Mucosa of descending colon (tissue), 3 donors: ENCODE measurements around the gene CAV1. TPM values are rescaled to one million over a fixed set of nuclear protein-coding genes. Genes with fewer than 3 reads are reported as not detected.

Experiments used
- ATAC-seq: fragments of 200-7000 bp; cut with Tn5 transposase; one replicate; pipeline ENCODE4 v1.9.1; 2020; ENCODE audit warnings: mild to moderate bottlenecking, moderate library complexity
- DNase-seq, 3 donors: peaks; one replicate each; pipeline ENCODE4 v3.0.0-alpha.2; 2020
- H3K36me3 ChIP-seq: fragments of 200-600 bp; one replicate; pipeline ENCODE4 v1.8.0; 2021; ENCODE audit warnings: low read depth, mild to moderate bottlenecking
- H3K4me1 ChIP-seq: fragments of 200-600 bp; one replicate; pipeline ENCODE4 v1.8.0; 2021; ENCODE audit warnings: low read depth, mild to moderate bottlenecking
- H3K4me3 ChIP-seq: fragments of 200-600 bp; one replicate; pipeline ENCODE4 v1.8.0; 2021; ENCODE audit warnings: mild to moderate bottlenecking
- H3K9me3 ChIP-seq: fragments of 200-600 bp; one replicate; pipeline ENCODE4 v1.8.0; 2021; ENCODE audit warnings: mild to moderate bottlenecking
- CTCF ChIP-seq: fragments of 200-600 bp; IDR thresholded peaks from one replicate; pipeline ENCODE4 v1.8.0; 2022; ENCODE audit warnings: antibody characterized with exemption, mild to moderate bottlenecking
- intact Hi-C, 2 donors: fragments of 100-400 bp; cut with DNase I in 1 of 2; cut with micrococcal nuclease in 1 of 2; formaldehyde crosslinking; loops; one replicate each; pipeline versions ENCODE4 v1.11.0 to v1.11.1; 2022; cut with DNase I, micrococcal nuclease
- total RNA-seq, 3 donors: library from RNA; stranded (reverse); fragmentation: NEBNext Ultra II Directional in 2 of 3; extraction: Animal tissue kit (Norgen Biotek cat#: 25700) in 2 of 3; gene quantifications; one replicate each; pipeline versions ENCODE4 v1.2.1 to v1.2.4, GENCODE V29; 2021 to 2023
- donor health status: DM: no; HTN: no; CAD: no; lungs with moderate emphysema.
- donor health status: DM: no; HTN: no; CAD: no.
- donor health status: DM: no; HTN: yes; CAD: no.

Gene CAV1
- total RNA-seq, 3 donors from 2014 or later: 17.9 to 248 (median 46.1) TPM

- Histone ChIP-seq H3K4me1 (no peaks in the 10 kb centered on the region), H3K9me3 (no peaks in the 10 kb centered on the region), H3K36me3 (no peaks in the 10 kb centered on the region), H3K4me3 (no peak overlapping the region)
- intact Hi-C loops: no loop called here
- DNase-seq (no peak), ATAC-seq (no peak)
- TF ChIP-seq CTCF: no peak
Measured at GRCh38 chr7:116543664-116544063, 18.8 kb downstream of the CAV1 start.

GRCh38 chr7:116544487-116544886 lies 19.7 kb downstream of the CAV1 start:
- Histone ChIP-seq H3K36me3 (no peaks in the 10 kb centered on the region), H3K9me3 (no peaks in the 10 kb centered on the region), H3K4me1 (no peaks in the 10 kb centered on the region), H3K4me3 (no peak overlapping the region)
- no peak for TF ChIP-seq CTCF
- DNase-seq (no peak), ATAC-seq (no peak)
- intact Hi-C loops: no loop called here

- Histone ChIP-seq H3K9me3 (no peaks in the 10 kb centered on the region), H3K36me3 (no peaks in the 10 kb centered on the region), H3K4me3 (no peak overlapping the region), H3K4me1 (no peaks in the 10 kb centered on the region)
- DNase-seq (no peak), ATAC-seq (no peak)
- intact Hi-C loops: no loop called here
- TF ChIP-seq CTCF: no peak
Measured at GRCh38 chr7:116545411-116545993, 20.7 kb downstream of the CAV1 start.

GRCh38 chr7:116546054-116546453 lies 21.2 kb downstream of the CAV1 start:
- TF ChIP-seq CTCF: no peak
- Histone ChIP-seq H3K4me1 (no peaks in the 10 kb centered on the region), H3K36me3 (no peaks in the 10 kb centered on the region), H3K9me3 (no peaks in the 10 kb centered on the region), H3K4me3 (no peak overlapping the region)
- ATAC-seq (no peak), DNase-seq (no peak)
- intact Hi-C loops: no loop called here

GRCh38 chr7:116546916-116547315 lies 22.1 kb downstream of the CAV1 start:
- no peak for ATAC-seq
- Histone ChIP-seq H3K9me3 (no peaks in the 10 kb centered on the region), H3K4me3 (no peak overlapping the region), H3K4me1 (no peaks in the 10 kb centered on the region), H3K36me3 (no peaks in the 10 kb centered on the region)
- no peak for TF ChIP-seq CTCF
- DNase-seq: no peak
- intact Hi-C loops: no loop called here

GRCh38 chr7:116547347-116547746 lies 22.5 kb downstream of the CAV1 start:
- Histone ChIP-seq H3K9me3 (no peaks in the 10 kb centered on the region), H3K36me3 (no peaks in the 10 kb centered on the region), H3K4me3 (no peak overlapping the region), H3K4me1 (no peaks in the 10 kb centered on the region)
- no peak for DNase-seq
- ATAC-seq: no peak
- no peak for TF ChIP-seq CTCF
- intact Hi-C loops: no loop called here
